ENCODE measurements around the gene LDB2. TPM values are rescaled to one million over a fixed set of nuclear protein-coding genes. Genes with fewer than 3 reads are reported as not detected.

LDB2 gene
- total RNA-seq, 1 donor from 2014 or later = not detected

GRCh38 chr4:16682975-16683374 is 215.5 kb downstream of the LDB2 start:
- peaks cover 9% of the 10 kb centered on the region for H3K27me3 Mint-ChIP-seq
- TF ChIP-seq, protein P1, sequence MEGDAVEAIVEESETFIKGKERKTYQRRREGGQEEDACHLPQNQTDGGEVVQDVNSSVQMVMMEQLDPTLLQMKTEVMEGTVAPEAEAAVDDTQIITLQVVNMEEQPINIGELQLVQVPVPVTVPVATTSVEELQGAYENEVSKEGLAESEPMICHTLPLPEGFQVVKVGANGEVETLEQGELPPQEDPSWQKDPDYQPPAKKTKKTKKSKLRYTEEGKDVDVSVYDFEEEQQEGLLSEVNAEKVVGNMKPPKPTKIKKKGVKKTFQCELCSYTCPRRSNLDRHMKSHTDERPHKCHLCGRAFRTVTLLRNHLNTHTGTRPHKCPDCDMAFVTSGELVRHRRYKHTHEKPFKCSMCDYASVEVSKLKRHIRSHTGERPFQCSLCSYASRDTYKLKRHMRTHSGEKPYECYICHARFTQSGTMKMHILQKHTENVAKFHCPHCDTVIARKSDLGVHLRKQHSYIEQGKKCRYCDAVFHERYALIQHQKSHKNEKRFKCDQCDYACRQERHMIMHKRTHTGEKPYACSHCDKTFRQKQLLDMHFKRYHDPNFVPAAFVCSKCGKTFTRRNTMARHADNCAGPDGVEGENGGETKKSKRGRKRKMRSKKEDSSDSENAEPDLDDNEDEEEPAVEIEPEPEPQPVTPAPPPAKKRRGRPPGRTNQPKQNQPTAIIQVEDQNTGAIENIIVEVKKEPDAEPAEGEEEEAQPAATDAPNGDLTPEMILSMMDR (IDR thresholded peaks at IDR 0.05; ENCODE audit: unreplicated experiment) = no peak
- no peak overlapping the region for H3K4me3 Mint-ChIP-seq (ENCODE audit: low read depth)
- H3K9me3 Mint-ChIP-seq (ENCODE audit: low read depth) = no peaks in the 10 kb centered on the region
- H3K27ac Mint-ChIP-seq = no peak overlapping the region
- no peak for DNase-seq (ENCODE audit: low spot score, unreplicated experiment)
- no peaks in the 10 kb centered on the region for H3K36me3 Mint-ChIP-seq (ENCODE audit: insufficient read depth)
- no peaks in the 10 kb centered on the region for H3K4me1 Mint-ChIP-seq (ENCODE audit: low read depth)

DNA sequence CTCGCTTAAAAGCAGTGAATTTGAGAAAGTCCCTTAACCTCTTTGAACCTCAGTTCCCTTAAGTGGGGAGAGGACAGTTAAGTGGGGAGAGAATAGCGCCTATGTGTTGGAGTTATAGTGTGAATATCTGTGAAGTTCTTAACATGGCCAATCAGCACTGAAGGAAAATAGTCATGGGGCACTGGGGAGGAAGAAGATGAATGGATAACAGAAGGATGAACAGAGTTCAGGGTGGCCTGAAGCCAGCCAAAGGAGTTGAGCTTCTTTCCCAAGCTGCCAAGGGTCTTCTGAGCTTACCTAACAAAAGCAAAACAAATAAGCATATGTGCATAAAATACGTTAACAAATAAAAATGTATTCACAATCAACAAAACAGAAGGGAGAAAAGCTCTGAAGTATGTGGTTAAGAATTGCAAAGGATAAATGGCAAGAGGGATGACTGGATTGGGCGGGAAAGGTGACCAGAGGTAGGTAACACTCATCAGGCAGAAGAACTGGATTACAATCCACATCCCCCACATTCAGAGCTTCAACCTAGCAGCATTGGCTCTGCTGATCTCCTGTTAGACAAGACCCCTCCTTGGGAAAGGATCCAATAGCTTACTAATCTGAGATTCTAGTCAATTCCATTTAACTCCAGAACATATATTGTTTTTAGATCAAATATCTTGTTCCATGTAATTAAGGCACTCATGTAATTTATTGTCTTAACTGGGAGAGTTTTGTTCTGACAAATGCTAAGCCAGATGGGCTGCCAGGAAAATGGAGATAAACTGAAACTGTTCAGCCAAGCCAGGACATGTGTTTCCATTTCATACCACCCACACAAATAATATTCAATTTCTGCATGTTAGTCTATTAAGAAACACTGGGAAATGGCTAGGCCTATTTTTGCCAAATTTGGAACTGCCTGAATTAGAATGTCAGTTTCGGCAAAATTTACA is 221.2 kb downstream of the LDB2 start:
- Mint-ChIP-seq H3K4me1 (ENCODE audit: low read depth) (no peaks in the 10 kb centered on the region), H3K4me3 (ENCODE audit: low read depth) (no peak overlapping the region), H3K27me3 (peaks cover 8% of the 10 kb centered on the region), H3K9me3 (ENCODE audit: low read depth) (no peaks in the 10 kb centered on the region), H3K27ac (no peak overlapping the region), H3K36me3 (ENCODE audit: insufficient read depth) (no peaks in the 10 kb centered on the region)
- TF ChIP-seq, protein P1 (IDR thresholded peaks at IDR 0.05; ENCODE audit: unreplicated experiment) = no peak
- no peak for DNase-seq (ENCODE audit: low spot score, unreplicated experiment)

GRCh38 chr4:16676230-16676770 is 222.1 kb downstream of the LDB2 start:
- Mint-ChIP-seq H3K4me1 (ENCODE audit: low read depth) (no peaks in the 10 kb centered on the region), H3K27ac (no peak overlapping the region), H3K4me3 (ENCODE audit: low read depth) (no peak overlapping the region), H3K36me3 (ENCODE audit: insufficient read depth) (no peaks in the 10 kb centered on the region), H3K27me3 (peaks cover 8% of the 10 kb centered on the region), H3K9me3 (ENCODE audit: low read depth) (no peaks in the 10 kb centered on the region)
- TF ChIP-seq, protein P1 (IDR thresholded peaks at IDR 0.05; ENCODE audit: unreplicated experiment) = no peak
- no peak for DNase-seq (ENCODE audit: low spot score, unreplicated experiment)

DNA sequence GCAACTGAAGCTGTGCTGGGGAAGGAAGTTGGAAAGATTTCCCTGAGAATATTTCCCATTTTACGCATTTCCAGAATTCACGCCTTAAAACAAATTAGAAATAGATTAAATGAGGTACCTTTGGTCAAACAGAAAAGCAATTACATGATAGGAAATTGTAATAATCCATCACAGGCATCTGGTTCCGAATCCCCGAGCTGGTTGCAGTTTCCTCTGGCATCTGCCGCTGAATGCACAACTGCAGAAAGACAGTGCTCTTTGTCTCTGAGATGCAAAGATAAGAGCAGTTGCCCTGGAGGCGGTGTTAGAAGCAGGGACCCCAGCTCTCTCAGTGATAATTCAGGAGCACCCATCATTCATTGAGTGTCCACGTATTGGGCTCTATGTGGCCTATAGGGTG is 224.4 kb downstream of the LDB2 start:
- Mint-ChIP-seq H3K36me3 (ENCODE audit: insufficient read depth) (no peaks in the 10 kb centered on the region), H3K27ac (no peak overlapping the region), H3K27me3 (peaks cover 6% of the 10 kb centered on the region), H3K4me3 (ENCODE audit: low read depth) (no peak overlapping the region), H3K4me1 (ENCODE audit: low read depth) (no peaks in the 10 kb centered on the region), H3K9me3 (ENCODE audit: low read depth) (no peaks in the 10 kb centered on the region)
- TF ChIP-seq, protein P1 (IDR thresholded peaks at IDR 0.05; ENCODE audit: unreplicated experiment) = no peak
- no peak for DNase-seq (ENCODE audit: low spot score, unreplicated experiment)

DNA sequence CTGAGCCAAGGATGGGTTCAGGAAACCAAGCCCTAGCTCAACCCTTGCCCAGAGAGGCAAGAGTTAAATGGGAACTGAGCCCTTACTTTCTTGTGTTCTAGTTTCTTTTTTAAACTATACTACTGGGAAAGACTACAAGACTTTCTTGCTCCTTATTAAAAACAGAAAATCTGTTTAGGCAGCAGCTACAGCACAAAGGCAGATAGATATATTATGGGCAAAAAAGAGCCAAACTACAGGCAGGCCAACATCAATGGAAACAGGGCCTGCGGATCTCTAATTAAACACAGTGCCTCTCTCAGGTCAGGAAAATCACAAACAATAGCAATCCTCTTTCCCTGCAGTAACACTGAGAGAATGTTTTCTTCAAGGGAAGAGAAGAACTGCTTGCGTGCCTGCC is 226.0 kb downstream of the LDB2 start:
- Mint-ChIP-seq H3K4me3 (ENCODE audit: low read depth) (no peak overlapping the region), H3K27ac (no peak overlapping the region), H3K36me3 (ENCODE audit: insufficient read depth) (no peaks in the 10 kb centered on the region), H3K4me1 (ENCODE audit: low read depth) (no peaks in the 10 kb centered on the region), H3K27me3 (peaks cover 10% of the 10 kb centered on the region), H3K9me3 (ENCODE audit: low read depth) (no peaks in the 10 kb centered on the region)
- DNase-seq (ENCODE audit: low spot score, unreplicated experiment) = no peak
- TF ChIP-seq, protein P1 (IDR thresholded peaks at IDR 0.05; ENCODE audit: unreplicated experiment) = no peak

Data from progenitor cell of endocrine pancreas (in vitro differentiated cells).